K562 (cell line): ENCODE data around the gene TMEM184C.

Experiments
- BACH1 ChIP-seq: fragments of 200-800 bp; sonication (Bioruptor generic); IDR thresholded peaks from 2 replicates; pipeline ENCODE4 v1.6.1; 2016; ENCODE audit warnings: missing genetic modification characterization, missing compliant biosample characterization
- BRD4 ChIP-seq: fragments of 200-600 bp; sonication (generic); IDR thresholded peaks from 2 replicates; pipeline ENCODE4 v1.6.1; 2017; ENCODE audit warnings: inconsistent platforms
- COPS2 ChIP-seq: fragments of 450-650 bp; conservative IDR thresholded peaks from 2 replicates; pipeline ENCODE4 v1.6.1; 2016; ENCODE audit warnings: mild to moderate bottlenecking, moderate library complexity
- CTCF ChIP-seq, 3 experiments: IDR thresholded peaks in 2 of 3; conservative IDR thresholded peaks in 1 of 3; 2 replicates each; pipeline ENCODE4 v1.5.1; 2011 to 2012; ENCODE audit warnings: low read length in 3 of 3, mild to moderate bottlenecking in 3 of 3, control low read depth in 2 of 3, improper control_type of control experiment in 1 of 3, inconsistent platforms in 1 of 3, low read depth in 1 of 3, mixed read lengths in 1 of 3, moderate library complexity in 1 of 3; ENCODE audit not compliant: insufficient read depth in 2 of 3
- KDM1A ChIP-seq, 2 experiments: fragments of 450-650 bp; IDR thresholded peaks; 2 replicates each; pipeline ENCODE4 v1.6.1; 2016; ENCODE audit warnings: mild to moderate bottlenecking in 2 of 2
- NFE2L1 ChIP-seq: fragments of 450-650 bp; IDR thresholded peaks from 2 replicates; pipeline ENCODE4 v1.6.1; 2016; ENCODE audit warnings: missing genetic modification characterization, low read depth, mild to moderate bottlenecking, missing compliant biosample characterization, moderate library complexity, borderline replicate concordance
- U2AF1 ChIP-seq: fragments of 200-400 bp; formaldehyde crosslinking; optimal IDR thresholded peaks from 2 replicates; pipeline ENCODE3; 2017; ENCODE audit warnings: mild to moderate bottlenecking, low read depth, low read length, moderate library complexity
- U2AF2 ChIP-seq: fragments of 200-400 bp; formaldehyde crosslinking; optimal IDR thresholded peaks from 2 replicates; pipeline ENCODE3; 2017; ENCODE audit warnings: low read depth, mild to moderate bottlenecking, low read length
- UBTF ChIP-seq, 2 experiments: IDR thresholded peaks; 2 replicates each; pipeline ENCODE4 v1.6.1; 2012; ENCODE audit warnings: improper control_type of control experiment in 2 of 2, low read depth in 2 of 2, low read length in 2 of 2, borderline replicate concordance in 1 of 2
- USF1 ChIP-seq: sonication (generic); formaldehyde crosslinking; IDR thresholded peaks from 2 replicates; pipeline ENCODE4 v1.9.0; 2022; ENCODE audit warnings: mild to moderate bottlenecking, missing genetic modification reagents
- ZBTB9 ChIP-seq: fragments of 450-650 bp; formaldehyde crosslinking; IDR thresholded peaks from 2 replicates; pipeline ENCODE4 v1.4.0; 2020; ENCODE audit warnings: mild to moderate bottlenecking, moderate library complexity
- ZNF24 ChIP-seq: fragments of 450-650 bp; IDR thresholded peaks from 2 replicates; pipeline ENCODE4 v1.6.1; 2016
- ZNF274 ChIP-seq: IDR thresholded peaks from 2 replicates; pipeline ENCODE4 v1.6.1; 2011; ENCODE audit warnings: low read depth, mild to moderate bottlenecking, low read length, moderate library complexity, borderline replicate concordance
- ZNF740 ChIP-seq, 3 experiments: fragments of 200-800 bp in 1 of 3; sonication (Bioruptor generic) in 1 of 3; sonication (generic) in 1 of 3; formaldehyde crosslinking in 1 of 3; IDR thresholded peaks; 2 replicates each; pipeline versions ENCODE4 v1.6.1 to v1.8.0; 2016 to 2022; ENCODE audit warnings: mild to moderate bottlenecking in 2 of 3, missing compliant biosample characterization in 2 of 3, missing genetic modification characterization in 2 of 3, missing genetic modification reagents in 1 of 3

- no peak for TF ChIP-seq NFE2L1 (tag)
- no peak for TF ChIP-seq KDM1A (IDR thresholded peaks at IDR 0.05)
- no peak for TF ChIP-seq BRD4
- TF ChIP-seq CTCF (IDR thresholded peaks at IDR 0.05 in 2 of 3, conservative IDR thresholded peaks at IDR 0.05 in 1 of 3; ENCODE audit: insufficient read depth in 2 of 3, low read depth in 1 of 3, low read length in 3 of 3), result no peak
- TF ChIP-seq ZNF740 (CRISPR knock-in tag; IDR thresholded peaks at IDR 0.05), result no peak
- no peak for TF ChIP-seq ZNF740 (tag; IDR thresholded peaks at IDR 0.05)
- TF ChIP-seq ZBTB9 (CRISPR knock-in tag), result no peak
- no peak for TF ChIP-seq U2AF2
- TF ChIP-seq U2AF1, result no peak
- TF ChIP-seq BACH1, result no peak
- no peak for TF ChIP-seq COPS2
- TF ChIP-seq ZNF274, result no peak
- no peak for TF ChIP-seq UBTF (IDR thresholded peaks at IDR 0.05; ENCODE audit: borderline replicate concordance in 1 of 2, low read depth in 2 of 2, low read length in 2 of 2)
- TF ChIP-seq ZNF24, result no peak
- no peak for TF ChIP-seq USF1 (CRISPR knock-in tag)
Measured at GRCh38 chr4:147658501-147658900, 41.3 kb downstream of the TMEM184C start.
